Panc1 (cell line): Measurements from ENCODE around the gene MMS22L.

Source experiments
- POLR2AphosphoS5 ChIP-seq: IDR thresholded peaks from 2 replicates; pipeline ENCODE4 v1.6.1; 2012; ENCODE audit warnings: mild to moderate bottlenecking, low read depth, low read length, moderate library complexity
- TF ChIP-seq, protein P1 (sequence below): fragments of 450-650 bp; IDR thresholded peaks from 2 replicates; pipeline ENCODE4 v1.5.1; 2017; ENCODE audit warnings: mild to moderate bottlenecking

DNA sequence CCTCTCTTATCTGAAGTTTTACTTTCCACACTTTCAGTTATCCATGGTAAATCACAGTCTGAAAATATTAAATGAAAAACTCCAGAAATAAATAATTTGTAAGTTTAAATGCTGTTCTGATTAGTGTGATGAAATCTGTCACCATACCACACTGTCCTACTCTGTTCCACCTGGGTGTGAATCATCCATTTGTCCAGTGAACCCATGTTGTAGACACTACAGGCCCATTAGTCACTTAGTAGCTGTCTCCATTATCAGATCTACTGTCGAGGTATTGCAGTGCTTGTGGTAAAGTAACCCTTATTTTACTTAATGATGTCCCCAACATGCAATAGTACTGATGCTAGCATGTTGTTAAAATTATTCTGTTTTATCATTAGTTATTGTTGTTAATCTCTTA lies 29.2 kb upstream of the MMS22L start:
- TF ChIP-seq, protein P1, sequence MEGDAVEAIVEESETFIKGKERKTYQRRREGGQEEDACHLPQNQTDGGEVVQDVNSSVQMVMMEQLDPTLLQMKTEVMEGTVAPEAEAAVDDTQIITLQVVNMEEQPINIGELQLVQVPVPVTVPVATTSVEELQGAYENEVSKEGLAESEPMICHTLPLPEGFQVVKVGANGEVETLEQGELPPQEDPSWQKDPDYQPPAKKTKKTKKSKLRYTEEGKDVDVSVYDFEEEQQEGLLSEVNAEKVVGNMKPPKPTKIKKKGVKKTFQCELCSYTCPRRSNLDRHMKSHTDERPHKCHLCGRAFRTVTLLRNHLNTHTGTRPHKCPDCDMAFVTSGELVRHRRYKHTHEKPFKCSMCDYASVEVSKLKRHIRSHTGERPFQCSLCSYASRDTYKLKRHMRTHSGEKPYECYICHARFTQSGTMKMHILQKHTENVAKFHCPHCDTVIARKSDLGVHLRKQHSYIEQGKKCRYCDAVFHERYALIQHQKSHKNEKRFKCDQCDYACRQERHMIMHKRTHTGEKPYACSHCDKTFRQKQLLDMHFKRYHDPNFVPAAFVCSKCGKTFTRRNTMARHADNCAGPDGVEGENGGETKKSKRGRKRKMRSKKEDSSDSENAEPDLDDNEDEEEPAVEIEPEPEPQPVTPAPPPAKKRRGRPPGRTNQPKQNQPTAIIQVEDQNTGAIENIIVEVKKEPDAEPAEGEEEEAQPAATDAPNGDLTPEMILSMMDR, result no peak
- TF ChIP-seq POLR2AphosphoS5, result no peak
